B cell (primary cell): ENCODE measurements around the gene CHMP1A. TPM values are rescaled to one million over a fixed set of nuclear protein-coding genes. Genes with fewer than 3 reads are reported as not detected.
A peak's percentile ranks its signal among the peaks of the same experiment; 100 is the strongest.

Experiments
- ATAC-seq: fragments of 200-7000 bp; cut with Tn5 transposase; one replicate; pipeline ENCODE4 v1.10.0; 2021; ENCODE audit warnings: low read depth, mild to moderate bottlenecking, moderate number of reproducible peaks, moderate library complexity
- CTCF ChIA-PET: fragments of 350-600 bp; sonication (Branson Sonifier 250); formaldehyde crosslinking; loops from one replicate; lab custom pipeline; 2021; ENCODE audit warnings: antibody characterized with exemption, inconsistent platforms; lab: Charles Lee
- POLR2A ChIA-PET: fragments of 350-600 bp; sonication (Branson Sonifier 250); formaldehyde crosslinking; loops from one replicate; lab custom pipeline; 2021; ENCODE audit warnings: antibody characterized with exemption; lab: Charles Lee
- DNase-seq: peaks from one replicate; pipeline ENCODE4 v3.0.0; 2013
- H2AFZ ChIP-seq: 2 replicates; pipeline ENCODE4 v1.6.1; 2012; ENCODE audit warnings: mild to moderate bottlenecking, low read depth, low read length; ENCODE audit not compliant: insufficient read depth, poor library complexity, severe bottlenecking
- H3K27ac ChIP-seq, 2 donors: 1 replicate in 1 of 2; 2 replicates in 1 of 2; pipeline ENCODE4 v1.5.1; 2012 to 2013; ENCODE audit warnings: low read length in 2 of 2, mild to moderate bottlenecking in 2 of 2, moderate library complexity in 1 of 2
- H3K27me3 ChIP-seq, 4 experiments: fragments of 200-600 bp in 1 of 4; sonication (generic) in 1 of 4; replicated peaks in 1 of 4; 1 replicate in 2 of 4; 2 replicates in 2 of 4; pipeline versions ENCODE4 v1.6.1 to v1.7.0; 2013 to 2016; ENCODE audit warnings: low read length in 3 of 4, mild to moderate bottlenecking in 2 of 4, mixed read lengths in 1 of 4, moderate library complexity in 1 of 4; ENCODE audit not compliant: insufficient read depth in 4 of 4, control insufficient read depth in 3 of 4; ENCODE audit errors: control extremely low read depth in 1 of 4
- H3K36me3 ChIP-seq, 2 experiments: replicated peaks in 1 of 2; 1 replicate in 1 of 2; 2 replicates in 1 of 2; pipeline versions ENCODE4 v1.6.1 to v1.7.1; 2013; ENCODE audit warnings: low read length in 1 of 2; ENCODE audit not compliant: insufficient read depth in 2 of 2, control insufficient read depth in 1 of 2; ENCODE audit errors: control extremely low read depth in 1 of 2, extremely low read depth in 1 of 2
- H3K4me1 ChIP-seq, 2 donors: fragments of 200-600 bp in 1 of 2; sonication (generic) in 1 of 2; 1 replicate in 1 of 2; 2 replicates in 1 of 2; pipeline versions ENCODE4 v1.5.1 to v1.6.1; 2013 to 2017; ENCODE audit warnings: low read length in 2 of 2; ENCODE audit not compliant: control insufficient read depth in 2 of 2, insufficient read depth in 2 of 2
- H3K4me2 ChIP-seq: replicated peaks from 2 replicates; pipeline ENCODE3; 2012; ENCODE audit warnings: mild to moderate bottlenecking, low read depth, low read length; ENCODE audit not compliant: poor library complexity, severe bottlenecking
- H3K4me3 ChIP-seq, 5 experiments: fragments of 200-600 bp in 1 of 5; sonication (generic) in 1 of 5; 1 replicate in 3 of 5; 2 replicates in 2 of 5; pipeline versions ENCODE4 v1.5.1 to v1.7.0; 2011 to 2016; ENCODE audit warnings: low read length in 4 of 5, mild to moderate bottlenecking in 4 of 5, low read depth in 2 of 5, control low read depth in 1 of 5, moderate library complexity in 1 of 5; ENCODE audit not compliant: insufficient read depth in 1 of 5; ENCODE audit errors: control extremely low read depth in 1 of 5, extremely low read depth in 1 of 5
- H3K79me2 ChIP-seq: fragments of 200-600 bp; sonication (generic); one replicate; pipeline ENCODE4 v1.6.0; 2016; ENCODE audit warnings: low read length; ENCODE audit not compliant: control insufficient read depth, insufficient read depth
- H3K9ac ChIP-seq: fragments of 200-600 bp; sonication (generic); 2 replicates; pipeline ENCODE4 v1.6.1; 2017; ENCODE audit warnings: mild to moderate bottlenecking, low read length, moderate library complexity
- H3K9me3 ChIP-seq, 3 donors: one replicate each; pipeline versions ENCODE4 v1.6.1 to v1.7.1; 2013; ENCODE audit warnings: low read length in 2 of 3; ENCODE audit not compliant: control insufficient read depth in 2 of 3, insufficient read depth in 1 of 3; ENCODE audit errors: control extremely low read depth in 1 of 3
- H4K20me1 ChIP-seq: 2 replicates; pipeline ENCODE4 v1.6.0; 2012; ENCODE audit warnings: mild to moderate bottlenecking, low read length; ENCODE audit not compliant: insufficient read depth, control insufficient read depth, poor library complexity, severe bottlenecking
- H3K27ac Mint-ChIP-seq: one replicate; pipeline ENCODE4 v1.8.0; 2021; ENCODE audit warnings: mixed read lengths
- H3K27me3 Mint-ChIP-seq: one replicate; pipeline ENCODE4 v1.8.0; 2021; ENCODE audit warnings: mixed read lengths
- H3K4me1 Mint-ChIP-seq: one replicate; pipeline ENCODE4 v1.8.0; 2021; ENCODE audit warnings: mixed read lengths
- H3K4me3 Mint-ChIP-seq: one replicate; pipeline ENCODE4 v1.8.0; 2021; ENCODE audit warnings: mixed read lengths
- H3K9me3 Mint-ChIP-seq: one replicate; pipeline ENCODE4 v1.8.0; 2022; ENCODE audit warnings: mixed read lengths; ENCODE audit not compliant: insufficient read depth
- CTCF ChIP-seq: fragments of 200-600 bp; IDR thresholded peaks from one replicate; pipeline ENCODE4 v1.8.0; 2022; ENCODE audit warnings: antibody characterized with exemption, mild to moderate bottlenecking
- EZH2 ChIP-seq: IDR thresholded peaks from 2 replicates; pipeline ENCODE4 v1.6.1; 2012; ENCODE audit warnings: borderline replicate concordance, low read depth, mild to moderate bottlenecking, moderate library complexity, low read length; ENCODE audit not compliant: insufficient read depth, poor library complexity, severe bottlenecking
- WGBS: methylation state at CpG from one replicate; pipeline ENCODE4 v1.1.5; 2013; ENCODE audit warnings: missing lambda C conversion rate; ENCODE audit not compliant: insufficient coverage; 5-methylcytosine and 5-hydroxymethylcytosine counted together
- intact Hi-C: fragments of 100-400 bp; cut with micrococcal nuclease; formaldehyde crosslinking; loops from one replicate; pipeline ENCODE4 v1.10.0; 2022
- polyA plus RNA-seq: library from polyadenylated mRNA; depleted of rRNA; stranded (reverse); fragments of >200 nt; gene quantifications from 2 replicates; pipeline ENCODE4 v1.2.3, GENCODE V29; 2012
- total RNA-seq, 2 donors: library from RNA; stranded (reverse); fragments of 120-200 nt in 1 of 2; gene quantifications; 1 replicate in 1 of 2; 2 replicates in 1 of 2; pipeline versions ENCODE4 v1.2.3 to v1.2.4, GENCODE V29; 2013 to 2022

Gene CHMP1A
- total and polyA plus RNA-seq, 2 donors (not counting 1 experiment from before 2014, with no cell fraction given): 80.4 to 88.1 TPM

- Histone ChIP-seq H3K79me2 (peaks cover 9% of the 10 kb centered on the region), H3K9ac (no peak overlapping the region), H3K4me1 (peaks cover 21 to 35% of the 10 kb centered on the region in 2 donors), H2AFZ (no peak overlapping the region), H3K27me3 (no peaks in the 10 kb centered on the region), H3K4me3 (no peak overlapping the region), H3K9me3 (no peaks in the 10 kb centered on the region), H4K20me1 (peaks cover 51% of the 10 kb centered on the region), H3K4me2 (no peak overlapping the region), H3K36me3 (peaks cover 0 to 17% of the 10 kb centered on the region in 2 experiments), H3K27ac (no peak overlapping the region)
- ChIA-PET CTCF (interaction anchor here (0.6 to 3.8 kb wide), 3 partner anchors 64 to 168 kb away, joined by 3 to 36 read pairs (median 4); no protein-coding TSS in a partner anchor), POLR2A (interaction anchor here (0.6 to 0.7 kb wide), 2 partner anchors 30 to 911 kb away, joined by 3 read pairs; no protein-coding TSS in a partner anchor)
- TF ChIP-seq EZH2 (no peak), CTCF (no peak)
- no peak overlapping the region for H3K27ac Mint-ChIP-seq
- H3K4me3 Mint-ChIP-seq: no peak overlapping the region
- WGBS: 96% methylated on average over 32 of the region's 32 CpGs
- intact Hi-C loops: no loop called here
- ATAC-seq: no peak
- H3K9me3 Mint-ChIP-seq: no peaks in the 10 kb centered on the region
- peaks cover 21% of the 10 kb centered on the region for H3K4me1 Mint-ChIP-seq
- H3K27me3 Mint-ChIP-seq: no peaks in the 10 kb centered on the region
- DNase-seq: peak; percentile 36
These were observed 40.3 kb upstream of the CHMP1A start for GRCh38 chr16:89697616-89698331.

GRCh38 chr16:89697161-89697615 lies 39.7 kb upstream of the CHMP1A start:
- intact Hi-C loops: no loop called here
- H3K4me2 ChIP-seq: no peak overlapping the region
- peaks cover 9% of the 10 kb centered on the region for H3K79me2 ChIP-seq
- no peak overlapping the region for H3K27ac ChIP-seq
- peaks cover 51% of the 10 kb centered on the region for H4K20me1 ChIP-seq
- TF ChIP-seq CTCF (no peak), EZH2 (no peak)
- POLR2A ChIA-PET: no interaction called here
- Mint-ChIP-seq H3K27ac (no peak overlapping the region), H3K27me3 (no peaks in the 10 kb centered on the region), H3K4me1 (peaks cover 17% of the 10 kb centered on the region), H3K4me3 (no peak overlapping the region), H3K9me3 (no peaks in the 10 kb centered on the region)
- peak; percentile 33 for DNase-seq
- H3K27me3 ChIP-seq: no peaks in the 10 kb centered on the region
- no peak for ATAC-seq
- whole genome bisulfite sequencing: 99% methylated on average over 19 of the region's 19 CpGs
- H3K9me3 ChIP-seq: no peaks in the 10 kb centered on the region
- H2AFZ ChIP-seq: no peak overlapping the region
- peaks cover 18 to 31% of the 10 kb centered on the region in 2 donors for H3K4me1 ChIP-seq
- CTCF ChIA-PET: interaction anchor here (0.6 to 3.8 kb wide), 2 partner anchors 96 to 168 kb away, joined by 4 to 36 read pairs; no protein-coding TSS in a partner anchor
- no peak overlapping the region for H3K9ac ChIP-seq
- H3K36me3 ChIP-seq: peaks cover 0 to 20% of the 10 kb centered on the region in 2 experiments
- H3K4me3 ChIP-seq: no peak overlapping the region
